GM21367 (cell line): Measurements from ENCODE around the gene COLEC12.

Experiments used
- ATAC-seq: cut with Tn5 transposase; IDR thresholded peaks from one replicate; pipeline ENCODE4 v1.9.1; 2021; ENCODE audit not compliant: unreplicated experiment

Gene COLEC12

GRCh38 chr18:475202-476031, 25.1 kb downstream of the COLEC12 start:
- no peak for ATAC-seq

- no peak for ATAC-seq
These were observed 26.1 kb downstream of the COLEC12 start for GRCh38 chr18:474416-474815.

- no peak for ATAC-seq
These were observed 26.7 kb downstream of the COLEC12 start for GRCh38 chr18:473802-474201.

- no peak for ATAC-seq
These were observed 28.8 kb downstream of the COLEC12 start for GRCh38 chr18:471716-472115.

GRCh38 chr18:470661-471501, 29.6 kb downstream of the COLEC12 start:
- no peak for ATAC-seq

DNA sequence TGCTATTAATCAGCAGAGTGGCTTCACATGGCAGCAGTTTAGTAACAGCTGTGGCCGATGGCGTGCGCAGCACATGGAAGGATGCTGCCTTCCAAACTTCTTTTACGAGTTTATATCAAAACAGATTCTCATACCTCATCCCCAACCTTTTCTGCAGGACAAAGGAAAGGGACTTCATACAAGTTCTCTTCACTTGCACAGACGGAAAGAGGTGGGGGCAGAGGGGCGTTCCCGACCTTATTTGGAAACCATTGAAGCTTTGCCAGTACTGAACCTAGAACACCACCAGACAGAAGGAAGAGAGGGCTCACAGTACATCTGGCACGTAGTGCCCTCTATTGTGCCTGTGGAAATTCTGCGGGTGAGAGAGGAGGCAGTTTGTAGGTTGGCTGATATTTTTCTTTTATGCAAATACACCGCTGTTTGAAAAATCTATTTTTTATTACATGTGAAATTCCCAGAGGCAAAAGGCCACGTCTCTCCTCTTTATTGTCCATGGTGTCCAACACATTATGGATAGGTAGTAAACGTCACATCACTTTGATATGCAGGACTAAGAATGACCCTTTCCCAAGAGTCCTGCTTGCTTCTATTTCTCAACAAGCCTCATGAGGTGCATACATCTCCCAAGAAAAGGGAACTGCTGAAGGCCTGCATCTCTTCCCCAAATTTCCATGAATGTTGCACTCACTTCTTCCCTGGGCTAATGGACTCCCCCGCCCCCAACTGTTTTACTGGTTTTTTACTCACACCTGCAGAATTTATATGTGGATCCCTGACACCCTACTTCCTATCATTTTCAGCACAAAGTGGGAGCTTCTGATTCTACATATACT, 31.3 kb downstream of the COLEC12 start:
- ATAC-seq = no peak

GRCh38 chr18:463827-464541, 36.5 kb downstream of the COLEC12 start:
- ATAC-seq = no peak

DNA sequence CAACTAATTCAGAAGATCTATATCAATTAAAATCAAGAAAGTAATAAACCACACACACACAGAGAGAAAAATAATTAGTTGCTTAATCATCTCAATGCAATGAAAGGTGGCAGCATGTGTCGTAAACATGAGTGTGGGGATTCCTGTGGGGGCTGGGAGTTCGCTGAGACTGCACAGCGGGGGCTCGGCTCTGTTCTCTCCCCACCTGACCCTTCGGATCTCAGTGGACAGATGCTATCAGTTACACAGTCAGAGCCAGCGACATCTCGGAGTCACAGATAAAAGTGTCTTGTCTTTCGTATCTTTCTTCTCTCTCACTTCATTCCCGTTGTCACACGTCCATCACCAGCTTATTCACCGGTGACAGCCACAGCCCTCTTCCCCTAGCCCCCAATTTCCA, 37.1 kb downstream of the COLEC12 start:
- no peak for ATAC-seq

DNA sequence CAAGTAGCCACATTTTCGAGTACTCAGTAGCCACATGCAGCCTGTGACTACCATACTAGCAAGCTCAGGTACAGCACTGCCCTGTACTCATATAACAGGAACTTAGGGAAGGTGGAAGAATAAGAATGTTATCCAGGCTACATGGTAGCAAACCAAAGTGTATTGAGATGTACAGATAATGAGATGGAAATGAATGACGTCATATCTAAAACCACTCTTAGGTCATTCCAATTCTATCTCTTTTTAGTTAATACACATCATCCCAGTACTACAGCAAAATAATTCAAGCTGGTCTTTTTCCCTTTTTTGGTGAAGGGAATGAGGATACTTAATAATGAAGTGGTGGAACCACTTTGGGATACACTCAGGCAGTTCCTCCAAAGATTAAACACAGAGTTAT, 38.7 kb downstream of the COLEC12 start:
- ATAC-seq = no peak

DNA sequence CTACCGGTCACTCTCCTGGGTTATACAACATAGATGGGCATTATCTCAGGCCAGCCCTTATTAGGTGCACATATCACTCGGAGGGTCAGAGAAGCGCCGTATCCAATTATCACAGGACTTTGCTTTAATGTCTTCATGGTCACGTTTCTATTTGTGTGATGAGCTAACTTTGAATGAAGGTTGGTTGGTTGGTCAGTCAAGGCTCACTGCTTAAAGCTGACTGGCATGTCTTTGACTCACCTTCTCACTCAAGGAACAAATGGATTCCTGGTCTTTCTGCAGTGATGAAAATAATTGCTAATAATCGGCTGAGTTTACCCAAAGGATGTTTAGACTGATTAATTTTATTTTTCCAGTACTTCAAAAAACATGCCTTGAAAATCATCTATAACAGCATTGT, 39.7 kb downstream of the COLEC12 start:
- no peak for ATAC-seq

- no peak for ATAC-seq
These were observed 40.5 kb downstream of the COLEC12 start for GRCh38 chr18:459814-460593.

DNA sequence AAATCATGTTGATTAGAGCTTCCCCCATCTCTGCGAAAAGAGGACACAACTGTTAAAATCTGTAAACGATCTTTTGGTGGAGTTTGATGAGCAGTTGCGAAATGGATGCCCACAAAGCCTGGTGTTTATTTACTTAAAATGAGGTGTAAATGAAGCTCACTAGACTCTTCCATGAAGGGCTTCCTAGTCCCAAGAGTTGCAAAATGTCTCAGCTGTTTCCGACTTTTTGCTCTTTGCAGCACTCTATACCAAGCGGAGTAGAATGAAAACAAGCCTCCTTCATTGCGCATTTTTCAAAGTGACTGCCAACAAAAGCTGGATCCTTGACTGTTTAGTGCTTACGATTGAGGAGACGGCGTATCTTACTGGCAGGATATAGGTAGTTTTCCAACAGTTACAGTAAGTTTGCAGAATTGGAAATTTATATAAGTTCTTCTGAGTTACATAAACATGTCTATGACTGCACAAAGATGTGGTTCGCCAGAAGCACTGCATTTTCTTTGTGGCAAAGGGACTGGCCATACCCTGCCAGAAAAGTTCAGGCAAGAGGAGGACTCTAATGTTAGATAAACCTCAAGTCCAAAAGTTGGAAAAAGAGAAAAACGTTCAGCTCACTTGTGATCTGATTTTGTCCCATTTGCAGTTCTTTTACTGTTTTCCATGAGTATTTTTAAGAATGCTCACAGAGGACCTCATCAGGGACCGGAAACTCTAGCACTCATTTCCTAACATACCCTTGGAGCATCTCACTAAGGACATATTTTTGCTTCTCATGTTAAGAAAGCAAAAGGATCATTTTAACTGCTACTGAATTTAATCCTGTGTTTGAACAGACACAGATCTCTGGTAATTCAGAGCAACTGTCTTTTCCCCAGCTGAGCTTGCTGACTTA, 42.7 kb downstream of the COLEC12 start:
- no peak for ATAC-seq

- ATAC-seq = no peak
These were observed 43.4 kb downstream of the COLEC12 start for GRCh38 chr18:457140-457519.

GRCh38 chr18:456361-457139, 44.0 kb downstream of the COLEC12 start:
- ATAC-seq = no peak

- no peak for ATAC-seq
These were observed 47.1 kb downstream of the COLEC12 start for GRCh38 chr18:453400-453799.

DNA sequence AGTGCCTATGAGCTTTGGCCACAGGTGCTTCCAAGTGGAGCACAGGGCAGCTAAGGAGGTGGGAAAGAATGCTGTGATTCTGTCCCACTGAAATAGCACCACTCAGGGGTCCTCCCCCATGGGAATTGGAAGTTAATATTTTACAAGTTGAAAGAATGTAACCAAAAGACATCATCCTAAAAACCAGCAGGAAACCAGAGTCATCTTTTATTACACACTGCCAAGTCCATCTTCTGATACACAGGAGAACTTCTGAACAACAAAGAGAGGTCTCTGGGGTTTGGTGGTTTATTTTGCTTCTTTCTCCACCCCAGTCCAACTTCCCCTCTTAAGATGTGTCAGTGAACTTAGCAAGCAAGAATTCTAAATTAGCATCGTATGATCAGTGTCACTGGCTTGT, 47.7 kb downstream of the COLEC12 start:
- no peak for ATAC-seq

DNA sequence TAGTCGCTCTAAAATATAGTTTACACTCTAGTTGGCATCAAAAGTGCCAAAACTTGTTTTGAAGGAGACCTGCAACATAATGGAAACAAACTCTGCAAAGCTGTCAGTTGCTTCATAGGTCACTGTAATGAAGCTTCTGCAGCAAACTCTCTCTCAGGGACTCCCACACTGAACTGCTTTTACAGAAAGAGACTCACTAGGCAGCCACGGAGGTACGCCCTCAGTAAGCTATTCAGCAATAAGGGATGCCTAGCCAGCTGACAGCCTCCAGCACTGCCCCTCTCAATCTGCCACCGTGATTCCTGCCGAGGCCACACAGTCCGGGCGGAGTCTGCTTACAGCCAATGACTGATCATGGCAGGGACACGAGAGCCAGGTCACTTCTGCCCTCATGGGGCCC, 51.1 kb downstream of the COLEC12 start:
- ATAC-seq = no peak

- ATAC-seq = no peak
These were observed 52.2 kb downstream of the COLEC12 start for GRCh38 chr18:448116-448790.
